ENCODE measurements around the gene KDM4B. TPM values are rescaled to one million over a fixed set of nuclear protein-coding genes. Genes with fewer than 3 reads are reported as not detected.

The KDM4B gene
- total RNA-seq, 2 experiments from 2014 or later = 46.3 to 46.6 TPM

DNA sequence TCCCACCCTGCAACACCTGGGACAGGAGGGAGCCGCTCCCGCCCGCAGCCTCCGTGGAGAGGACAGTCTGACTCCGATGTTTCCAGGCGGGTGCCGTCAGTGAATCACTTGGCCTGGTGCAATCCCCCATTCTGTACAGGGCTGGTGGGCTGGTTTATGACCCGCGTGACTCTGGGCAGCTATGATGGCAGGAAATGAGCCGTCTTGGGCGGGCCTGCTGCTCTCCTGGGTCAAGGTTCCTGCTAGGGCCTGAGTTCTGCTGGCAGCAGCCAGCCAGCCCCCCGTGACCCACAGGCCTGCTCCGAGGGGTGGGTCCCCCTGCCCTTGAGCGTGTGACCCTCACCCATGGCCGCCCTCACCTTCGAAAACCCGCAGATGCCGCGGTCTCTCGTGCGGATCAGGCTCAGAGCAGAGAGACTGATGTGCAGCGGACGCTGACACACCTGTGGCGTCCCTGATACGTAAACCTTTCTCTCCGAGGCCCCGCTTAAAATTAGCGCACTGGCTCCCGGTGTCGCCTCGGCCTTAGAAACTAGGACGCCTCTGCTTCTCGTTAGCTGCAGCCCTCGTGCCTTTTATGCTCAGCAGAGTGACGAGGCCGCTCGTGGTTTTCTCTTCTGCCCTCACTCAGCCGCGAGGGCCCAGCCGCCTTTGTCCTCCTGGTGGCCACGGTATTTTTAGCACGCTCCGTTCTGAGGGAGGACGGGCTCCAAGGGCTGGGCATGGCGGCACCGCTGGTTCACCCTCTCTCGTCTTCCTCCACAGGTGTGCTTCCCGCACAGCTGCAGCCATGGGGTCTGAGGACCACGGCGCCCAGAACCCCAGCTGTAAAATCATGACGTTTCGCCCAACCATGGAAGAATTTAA is 63.4 kb downstream of the KDM4B start:
- intact Hi-C loops (cut with micrococcal nuclease) = loop anchor here (5.0 kb wide), 1 partner anchor 160 kb away; no protein-coding TSS in a partner anchor
- no peak overlapping the region for H3K27ac Mint-ChIP-seq
- no peak for ATAC-seq
- TF ChIP-seq, protein P1, sequence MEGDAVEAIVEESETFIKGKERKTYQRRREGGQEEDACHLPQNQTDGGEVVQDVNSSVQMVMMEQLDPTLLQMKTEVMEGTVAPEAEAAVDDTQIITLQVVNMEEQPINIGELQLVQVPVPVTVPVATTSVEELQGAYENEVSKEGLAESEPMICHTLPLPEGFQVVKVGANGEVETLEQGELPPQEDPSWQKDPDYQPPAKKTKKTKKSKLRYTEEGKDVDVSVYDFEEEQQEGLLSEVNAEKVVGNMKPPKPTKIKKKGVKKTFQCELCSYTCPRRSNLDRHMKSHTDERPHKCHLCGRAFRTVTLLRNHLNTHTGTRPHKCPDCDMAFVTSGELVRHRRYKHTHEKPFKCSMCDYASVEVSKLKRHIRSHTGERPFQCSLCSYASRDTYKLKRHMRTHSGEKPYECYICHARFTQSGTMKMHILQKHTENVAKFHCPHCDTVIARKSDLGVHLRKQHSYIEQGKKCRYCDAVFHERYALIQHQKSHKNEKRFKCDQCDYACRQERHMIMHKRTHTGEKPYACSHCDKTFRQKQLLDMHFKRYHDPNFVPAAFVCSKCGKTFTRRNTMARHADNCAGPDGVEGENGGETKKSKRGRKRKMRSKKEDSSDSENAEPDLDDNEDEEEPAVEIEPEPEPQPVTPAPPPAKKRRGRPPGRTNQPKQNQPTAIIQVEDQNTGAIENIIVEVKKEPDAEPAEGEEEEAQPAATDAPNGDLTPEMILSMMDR (IDR thresholded peaks at IDR 0.05) = no peak
- no peaks in the 10 kb centered on the region for H3K9me3 Mint-ChIP-seq
- ChIA-PET POLR2A (no interaction called here), CTCF (interaction anchor here (1.0 to 7.8 kb wide), 17 partner anchors 10 to 241 kb away, joined by 3 to 60 read pairs (median 5); partner anchors contain the start of genes FEM1A, KDM4B and PLIN3)
- H3K4me3 Mint-ChIP-seq = no peak overlapping the region
- peaks cover 5% of the 10 kb centered on the region for H3K4me1 Mint-ChIP-seq (ENCODE audit: low read depth)
- H3K27me3 Mint-ChIP-seq = no peaks in the 10 kb centered on the region
- no peak for DNase-seq
- H3K36me3 Mint-ChIP-seq (ENCODE audit: low read depth) = peaks cover 5% of the 10 kb centered on the region

DNA sequence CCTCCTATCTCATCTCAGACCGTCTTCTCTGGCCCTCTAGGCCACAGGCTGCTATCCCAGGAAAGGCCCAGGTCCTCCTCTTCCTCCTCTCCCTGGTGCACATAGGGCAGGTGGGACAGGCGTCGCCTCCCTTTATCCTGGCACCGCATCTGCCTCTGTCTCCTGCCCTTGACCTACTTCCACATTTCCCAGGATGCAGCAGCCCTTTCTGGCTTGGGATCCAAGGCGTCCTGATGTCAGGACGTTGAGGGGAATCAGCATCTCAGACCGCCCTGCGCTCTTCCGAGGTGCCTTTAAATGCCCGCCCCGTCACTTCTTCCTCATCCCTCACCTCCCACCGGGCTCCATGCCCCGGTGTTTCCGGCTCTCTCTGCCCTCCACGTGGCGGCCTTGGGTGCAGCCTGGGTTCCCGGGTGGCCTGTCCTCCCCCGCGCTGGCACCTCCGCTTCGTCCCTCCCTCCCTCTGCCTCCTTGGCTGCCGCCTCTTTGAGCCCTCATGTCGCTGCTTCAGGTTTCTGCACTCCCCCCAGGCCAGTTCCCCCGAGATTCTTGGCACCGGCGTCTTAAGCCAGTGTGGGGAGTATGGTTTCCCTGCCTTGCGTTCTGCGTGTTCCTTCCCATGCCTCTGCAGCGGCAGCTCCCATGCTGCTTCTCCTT is 66.3 kb downstream of the KDM4B start:
- DNase-seq (no peak), ATAC-seq (no peak)
- TF ChIP-seq, protein P1 (IDR thresholded peaks at IDR 0.05) = no peak
- ChIA-PET POLR2A (no interaction called here), CTCF (interaction anchor here (0.7 to 1.7 kb wide), 2 partner anchors 34 to 226 kb away, joined by 3 to 5 read pairs; no protein-coding TSS in a partner anchor)
- no peaks in the 10 kb centered on the region for H3K27me3 Mint-ChIP-seq
- peaks cover 7% of the 10 kb centered on the region for H3K36me3 Mint-ChIP-seq (ENCODE audit: low read depth)
- no peaks in the 10 kb centered on the region for H3K9me3 Mint-ChIP-seq
- H3K4me1 Mint-ChIP-seq (ENCODE audit: low read depth) = no peaks in the 10 kb centered on the region
- H3K4me3 Mint-ChIP-seq = no peak overlapping the region
- intact Hi-C loops (cut with micrococcal nuclease) = no loop called here
- H3K27ac Mint-ChIP-seq = no peak overlapping the region

DNA sequence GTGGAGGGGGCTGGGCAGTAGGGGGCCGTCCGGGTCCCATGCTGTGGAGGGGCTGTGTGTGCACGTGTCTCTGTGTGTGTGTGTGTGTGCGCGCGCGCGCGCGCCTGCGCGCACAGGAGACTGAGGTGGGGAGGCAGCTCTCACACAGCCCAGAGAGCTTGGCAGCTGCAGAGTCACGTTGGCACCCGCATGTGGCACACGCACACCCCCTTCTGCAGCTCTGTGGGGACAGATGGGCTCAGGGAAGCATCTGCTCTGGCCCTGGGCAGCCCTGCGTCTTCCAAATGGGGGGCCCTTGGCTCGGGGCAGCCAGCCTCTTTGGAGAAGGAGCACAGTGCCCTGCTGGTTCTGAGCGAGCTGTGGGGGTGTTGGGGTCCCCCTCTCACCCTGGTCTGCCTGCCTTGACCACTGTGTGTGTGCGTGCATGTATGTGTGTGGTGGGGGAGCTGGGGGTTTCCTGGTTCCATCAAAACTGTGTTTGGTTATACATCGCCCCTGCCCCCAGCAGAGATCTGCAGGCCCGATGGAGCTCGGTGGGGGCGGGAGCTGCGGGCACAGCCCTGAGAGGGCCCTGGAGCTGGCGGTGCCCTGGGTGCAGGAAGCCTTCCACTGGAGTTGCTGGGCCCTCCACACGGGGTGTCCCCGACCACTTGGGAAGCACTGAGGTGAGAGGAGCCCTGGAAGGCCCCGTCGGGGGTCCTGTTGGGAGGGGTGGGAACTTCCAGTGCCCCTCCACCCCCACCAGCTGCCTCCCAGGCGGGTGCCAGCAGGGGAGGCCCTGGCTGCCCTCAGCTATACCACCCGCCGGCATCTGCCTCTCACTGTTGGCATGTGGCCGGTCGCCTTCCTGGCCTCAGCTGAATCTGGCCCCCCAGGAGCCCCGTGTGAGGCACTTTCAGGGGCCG is 67.1 kb downstream of the KDM4B start:
- POLR2A ChIA-PET = no interaction called here
- no peaks in the 10 kb centered on the region for H3K4me1 Mint-ChIP-seq (ENCODE audit: low read depth)
- H3K27me3 Mint-ChIP-seq = no peaks in the 10 kb centered on the region
- intact Hi-C loops (cut with micrococcal nuclease) = no loop called here
- ATAC-seq (no peak), DNase-seq (no peak)
- CTCF ChIA-PET = interaction anchor here (0.7 to 1.7 kb wide), 2 partner anchors 34 to 226 kb away, joined by 3 to 5 read pairs; no protein-coding TSS in a partner anchor
- no peaks in the 10 kb centered on the region for H3K9me3 Mint-ChIP-seq
- no peak overlapping the region for H3K27ac Mint-ChIP-seq
- H3K36me3 Mint-ChIP-seq (ENCODE audit: low read depth) = peaks cover 8% of the 10 kb centered on the region
- H3K4me3 Mint-ChIP-seq = no peak overlapping the region
- TF ChIP-seq, protein P1 (IDR thresholded peaks at IDR 0.05) = no peak

DNA sequence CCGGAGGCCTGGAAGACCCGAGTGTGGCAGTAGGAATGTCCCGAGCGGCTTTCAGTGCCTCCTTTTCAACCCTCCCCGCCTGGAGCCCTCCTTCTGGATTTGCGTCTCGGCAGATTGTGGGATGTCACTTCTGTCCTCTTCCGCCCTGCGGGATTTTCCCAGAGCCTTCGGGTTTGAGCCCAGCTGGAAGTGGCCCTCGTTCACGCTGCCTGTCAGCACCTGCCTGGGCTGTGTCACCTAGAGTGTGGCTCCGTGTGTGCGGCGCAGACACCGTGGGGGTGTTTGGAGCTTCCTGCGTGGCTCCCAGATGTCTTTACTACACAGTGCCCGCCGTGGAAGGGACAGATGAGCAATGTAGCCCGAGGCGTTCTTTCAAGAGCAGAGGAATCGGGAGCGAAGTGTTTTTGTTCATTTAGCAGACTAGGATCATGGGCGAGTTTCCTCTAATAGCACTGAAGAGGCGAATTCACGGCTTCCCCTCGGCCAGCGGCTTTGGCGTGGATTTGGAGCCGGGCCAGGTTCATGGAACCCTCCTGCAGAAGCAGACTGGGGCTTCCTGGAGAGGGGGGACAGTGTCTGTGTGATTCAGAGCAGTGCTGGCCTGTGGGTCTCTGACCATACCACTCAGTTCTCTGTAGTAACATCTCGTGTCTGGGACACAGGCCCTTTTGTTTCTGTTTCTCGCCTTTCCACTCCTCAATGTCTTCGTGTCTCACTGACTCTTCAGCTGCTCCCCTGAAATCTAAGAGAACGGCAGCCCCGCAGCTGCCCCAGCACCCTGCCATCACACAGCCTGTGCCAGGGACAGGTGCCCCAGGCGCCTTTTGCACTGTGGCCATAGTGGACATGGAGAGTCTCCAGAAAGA is 68.0 kb downstream of the KDM4B start:
- CTCF ChIA-PET = interaction anchor here (1.0 to 1.7 kb wide), 2 partner anchors 12 to 227 kb away, joined by 3 to 5 read pairs; no protein-coding TSS in a partner anchor
- no peak for ATAC-seq
- H3K27ac Mint-ChIP-seq = no peak overlapping the region
- intact Hi-C loops (cut with micrococcal nuclease) = no loop called here
- H3K9me3 Mint-ChIP-seq = no peaks in the 10 kb centered on the region
- DNase-seq = no peak
- peaks cover 8% of the 10 kb centered on the region for H3K36me3 Mint-ChIP-seq (ENCODE audit: low read depth)
- no peaks in the 10 kb centered on the region for H3K4me1 Mint-ChIP-seq (ENCODE audit: low read depth)
- H3K27me3 Mint-ChIP-seq = no peaks in the 10 kb centered on the region
- H3K4me3 Mint-ChIP-seq = no peak overlapping the region
- POLR2A ChIA-PET = no interaction called here
- TF ChIP-seq, protein P1 (IDR thresholded peaks at IDR 0.05) = no peak
